ENCODE results near the gene FAM50B. TPM values are rescaled to one million over a fixed set of nuclear protein-coding genes. Genes with fewer than 3 reads are reported as not detected.

FAM50B gene
- total and polyA plus RNA-seq, 2 of the 13 experiments (the other 11 are each of a cell fraction or from before 2014, with no cell fraction given), result 0.05 TPM; not detected in 1

DNA sequence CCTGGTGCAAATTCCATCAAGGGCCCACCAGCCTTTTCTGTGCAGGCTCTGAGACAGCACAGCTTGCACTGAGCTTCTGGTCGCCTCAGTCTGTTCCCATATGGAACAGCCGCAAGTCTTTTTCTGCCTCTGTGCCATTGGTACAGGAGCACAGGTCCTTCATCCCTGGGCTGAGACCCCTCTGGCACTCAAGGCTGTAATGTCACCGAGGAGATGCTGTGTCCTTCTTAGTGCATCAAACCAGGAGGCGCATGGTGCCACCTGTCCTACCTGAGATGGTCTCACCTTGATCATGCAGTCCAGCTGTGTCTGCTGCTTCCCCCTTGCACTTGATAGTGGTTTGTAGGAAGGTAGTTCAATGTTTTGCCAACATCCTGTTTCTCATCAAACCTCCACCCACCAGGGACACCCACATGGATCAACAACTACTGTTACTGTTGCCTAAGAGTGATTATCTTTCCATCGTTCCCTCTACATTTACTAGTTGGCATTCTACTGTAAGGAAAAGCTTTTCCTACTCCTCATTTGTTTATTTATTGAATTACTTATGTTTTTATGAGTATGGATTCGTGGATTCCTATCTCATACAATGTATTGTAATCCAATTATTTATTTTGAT, 29.0 kb downstream of the FAM50B start:
- H3K9ac ChIP-seq (ENCODE audit: insufficient read depth, low read depth, low read length), result no peak overlapping the region
- DNase-seq (ENCODE audit: low spot score) (no peak), ATAC-seq (no peak), FAIRE-seq (no peak)
- no peaks in the 10 kb centered on the region for H3K79me2 ChIP-seq (ENCODE audit: insufficient read depth, low read length)
- ChIA-PET CTCF (ENCODE audit: low intra/inter-chr PET ratio, low total read pairs) (no interaction called here), POLR2A (no interaction called here)
- H3K4me2 ChIP-seq (ENCODE audit: low read depth, low read length), result no peak overlapping the region
- H2AFZ ChIP-seq (ENCODE audit: low read length), result no peak overlapping the region
- intact Hi-C loops (cut with micrococcal nuclease; ENCODE audit: unreplicated experiment), result no loop called here
- WGBS (ENCODE audit: low lambda C conversion rate), result 74% methylated on average over 6 of the region's 6 CpGs
- H3K9me3 ChIP-seq (ENCODE audit: low read length), result peaks cover 9% of the 10 kb centered on the region; the same call in 1 of the 2 replicates
- no peaks in the 10 kb centered on the region for H3K36me3 ChIP-seq (replicated peaks in 1 of 2; ENCODE audit: control insufficient read depth in 1 of 2, insufficient read depth in 2 of 2, low read length in 2 of 2)
- H3K27ac ChIP-seq (ENCODE audit: extremely low read length, insufficient read depth, low read length), result no peak overlapping the region
- H3K4me1 ChIP-seq (ENCODE audit: insufficient read depth, low read length), result peaks cover 48% of the 10 kb centered on the region
- no peak overlapping the region for H3K4me3 ChIP-seq (replicated peaks in 1 of 3; ENCODE audit: insufficient read depth in 1 of 3, low read depth in 2 of 3, low read length in 3 of 3)
- TF ChIP-seq, protein P1, sequence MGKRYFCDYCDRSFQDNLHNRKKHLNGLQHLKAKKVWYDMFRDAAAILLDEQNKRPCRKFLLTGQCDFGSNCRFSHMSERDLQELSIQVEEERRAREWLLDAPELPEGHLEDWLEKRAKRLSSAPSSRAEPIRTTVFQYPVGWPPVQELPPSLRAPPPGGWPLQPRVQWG (CRISPR knock-in tag; IDR thresholded peaks at IDR 0.05; ENCODE audit: borderline replicate concordance, low read depth), result no peak
- TF ChIP-seq, protein P2, sequence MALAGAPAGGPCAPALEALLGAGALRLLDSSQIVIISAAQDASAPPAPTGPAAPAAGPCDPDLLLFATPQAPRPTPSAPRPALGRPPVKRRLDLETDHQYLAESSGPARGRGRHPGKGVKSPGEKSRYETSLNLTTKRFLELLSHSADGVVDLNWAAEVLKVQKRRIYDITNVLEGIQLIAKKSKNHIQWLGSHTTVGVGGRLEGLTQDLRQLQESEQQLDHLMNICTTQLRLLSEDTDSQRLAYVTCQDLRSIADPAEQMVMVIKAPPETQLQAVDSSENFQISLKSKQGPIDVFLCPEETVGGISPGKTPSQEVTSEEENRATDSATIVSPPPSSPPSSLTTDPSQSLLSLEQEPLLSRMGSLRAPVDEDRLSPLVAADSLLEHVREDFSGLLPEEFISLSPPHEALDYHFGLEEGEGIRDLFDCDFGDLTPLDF (CRISPR knock-in tag; IDR thresholded peaks at IDR 0.05), result no peak
- TF ChIP-seq PAF1 (CRISPR knock-in tag; IDR thresholded peaks at IDR 0.05), result no peak
- no peak for TF ChIP-seq TEAD2 (CRISPR knock-in tag; IDR thresholded peaks at IDR 0.05)
- no peak for TF ChIP-seq MEIS2 (CRISPR knock-in tag; IDR thresholded peaks at IDR 0.05)
- no peak for TF ChIP-seq MEF2D (CRISPR knock-in tag; IDR thresholded peaks at IDR 0.05)
- H3K27me3 ChIP-seq (ENCODE audit: control insufficient read depth in 1 of 2, insufficient read depth in 2 of 2, low read length in 2 of 2), result no peaks in the 10 kb centered on the region
- BruUV-seq (replicated peaks), result no TSS peak
- in situ Hi-C loops (cut with HindIII; ENCODE audit: extremely low pct_ligation_motif_present, low pct_unique_long_range_greater_than_20kb), result no loop called here
- H4K20me1 ChIP-seq (ENCODE audit: insufficient read depth, low read length), result no peaks in the 10 kb centered on the region

All from HepG2 (cell line).